Measurements from ENCODE around the gene GBP5. TPM values are rescaled to one million over a fixed set of nuclear protein-coding genes. Genes with fewer than 3 reads are reported as not detected.

The GBP5 gene, protein sequence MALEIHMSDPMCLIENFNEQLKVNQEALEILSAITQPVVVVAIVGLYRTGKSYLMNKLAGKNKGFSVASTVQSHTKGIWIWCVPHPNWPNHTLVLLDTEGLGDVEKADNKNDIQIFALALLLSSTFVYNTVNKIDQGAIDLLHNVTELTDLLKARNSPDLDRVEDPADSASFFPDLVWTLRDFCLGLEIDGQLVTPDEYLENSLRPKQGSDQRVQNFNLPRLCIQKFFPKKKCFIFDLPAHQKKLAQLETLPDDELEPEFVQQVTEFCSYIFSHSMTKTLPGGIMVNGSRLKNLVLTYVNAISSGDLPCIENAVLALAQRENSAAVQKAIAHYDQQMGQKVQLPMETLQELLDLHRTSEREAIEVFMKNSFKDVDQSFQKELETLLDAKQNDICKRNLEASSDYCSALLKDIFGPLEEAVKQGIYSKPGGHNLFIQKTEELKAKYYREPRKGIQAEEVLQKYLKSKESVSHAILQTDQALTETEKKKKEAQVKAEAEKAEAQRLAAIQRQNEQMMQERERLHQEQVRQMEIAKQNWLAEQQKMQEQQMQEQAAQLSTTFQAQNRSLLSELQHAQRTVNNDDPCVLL
- 836 and 845 TPM in 2 replicates for total RNA-seq

DNA sequence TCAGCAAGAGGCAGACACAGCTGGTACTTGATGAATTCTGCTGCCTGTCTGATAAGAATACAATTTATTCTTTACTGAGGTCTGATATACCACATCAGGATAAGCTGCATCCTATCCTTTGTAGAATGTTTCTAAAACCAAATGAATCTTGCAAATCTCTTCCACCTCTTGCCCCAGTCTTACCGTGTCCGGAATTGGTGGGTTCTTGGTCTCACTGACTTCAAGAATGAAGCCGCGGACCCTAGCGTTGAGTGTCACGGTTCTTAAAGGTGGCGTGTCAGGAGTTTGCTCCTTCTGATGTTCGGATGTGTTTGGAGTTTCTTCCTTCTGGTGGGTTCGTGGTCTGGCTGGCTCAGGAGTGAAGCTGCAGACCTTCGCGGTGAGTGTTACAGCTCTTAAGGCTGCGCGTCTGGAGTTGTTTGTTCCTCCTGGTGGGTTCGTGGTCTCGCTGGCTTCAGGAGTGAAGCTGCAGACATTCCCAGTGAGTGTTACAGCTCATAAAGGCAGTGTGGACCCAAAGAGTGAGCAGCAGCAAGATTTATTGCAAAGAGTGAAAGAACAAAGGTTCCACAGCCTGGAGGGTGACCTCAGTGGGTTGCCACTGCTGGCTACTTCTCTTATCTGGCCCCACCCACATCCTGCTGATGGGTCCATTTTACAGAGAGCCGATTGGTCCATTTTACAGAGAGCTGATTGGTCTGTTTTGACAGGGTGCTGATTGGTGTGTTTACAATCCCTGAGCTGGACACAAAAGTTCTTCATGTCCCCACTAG is at the start of gene GBP5:
Gene GBP5, minus strand, starts transcription at position 592 of the 773 bp plus-strand sequence. CDS start 3,305 bp downstream, outside the sequence.
- intact Hi-C loops (cut with micrococcal nuclease) = loop anchor here (1.0 to 10.0 kb wide), 10 partner anchors 14 to 1938 kb away; partner anchors contain the start of genes GTF2B, LRRC8B and ZNF326

GRCh38 chr1:89322402-89322801 is 49.7 kb upstream of the GBP5 start:
- intact Hi-C loops (cut with micrococcal nuclease) = no loop called here

- intact Hi-C loops (cut with micrococcal nuclease) = loop anchor here (5.0 kb wide), 1 partner anchor 290 kb away; the partner anchor contains the start of gene GBP3
Measured at GRCh38 chr1:89312572-89312971, 39.9 kb upstream of the GBP5 start.

GRCh38 chr1:89311757-89312156 is 39.1 kb upstream of the GBP5 start:
- intact Hi-C loops (cut with micrococcal nuclease) = loop anchor here (2.0 to 5.0 kb wide), 3 partner anchors 185 to 299 kb away; partner anchors contain the start of genes GBP2 and GBP3

DNA sequence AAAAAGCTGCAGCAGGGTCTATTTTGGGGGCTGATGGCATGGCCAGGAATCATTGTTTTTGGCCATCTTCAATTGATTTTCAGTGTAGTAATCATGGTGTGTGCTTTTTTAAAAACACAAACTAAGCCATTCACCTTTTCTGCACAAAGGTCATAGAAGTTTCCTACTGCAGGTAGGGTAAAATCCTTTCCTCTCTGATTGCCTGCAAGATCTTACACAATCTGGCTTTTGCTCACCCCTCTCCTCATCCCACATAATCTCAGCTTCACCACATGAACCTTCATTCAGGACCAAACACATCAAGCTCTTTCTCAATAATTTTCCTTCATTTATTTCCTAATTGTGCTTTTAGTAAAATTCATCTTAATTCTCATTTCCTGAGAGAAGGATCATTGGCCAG is 38.3 kb upstream of the GBP5 start:
- intact Hi-C loops (cut with micrococcal nuclease) = loop anchor here (1.0 to 5.0 kb wide), 10 partner anchors 12 to 300 kb away; partner anchors contain the start of genes GBP2, GBP3 and GBP5

DNA sequence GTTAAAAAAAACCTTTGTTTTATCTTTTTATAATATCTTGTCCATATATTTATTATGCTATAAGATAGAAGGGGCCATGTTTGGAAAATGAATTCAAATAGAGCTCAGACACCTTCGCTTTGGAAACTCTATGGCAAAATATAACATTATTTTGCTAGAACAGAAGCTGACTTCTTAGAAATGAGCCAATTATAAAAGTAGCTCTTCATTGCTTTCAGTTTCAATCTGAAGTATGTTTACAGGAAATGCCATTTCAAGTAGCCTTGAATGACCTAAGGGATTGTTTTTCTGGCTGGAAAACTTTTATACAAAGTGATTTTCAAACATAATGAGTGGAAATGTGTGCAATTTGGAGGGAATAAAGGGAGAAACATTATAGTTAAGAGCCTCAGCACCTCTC is 37.8 kb upstream of the GBP5 start:
- intact Hi-C loops (cut with micrococcal nuclease) = loop anchor here (1.0 to 5.0 kb wide), 10 partner anchors 11 to 300 kb away; partner anchors contain the start of genes GBP2, GBP3 and GBP5

GRCh38 chr1:89309828-89310227 is 37.2 kb upstream of the GBP5 start:
- intact Hi-C loops (cut with micrococcal nuclease) = loop anchor here (1.0 to 5.0 kb wide), 10 partner anchors 11 to 301 kb away; partner anchors contain the start of genes GBP2, GBP3 and GBP5

- intact Hi-C loops (cut with micrococcal nuclease) = no loop called here
Measured at GRCh38 chr1:89306273-89306672, 33.6 kb upstream of the GBP5 start.

DNA sequence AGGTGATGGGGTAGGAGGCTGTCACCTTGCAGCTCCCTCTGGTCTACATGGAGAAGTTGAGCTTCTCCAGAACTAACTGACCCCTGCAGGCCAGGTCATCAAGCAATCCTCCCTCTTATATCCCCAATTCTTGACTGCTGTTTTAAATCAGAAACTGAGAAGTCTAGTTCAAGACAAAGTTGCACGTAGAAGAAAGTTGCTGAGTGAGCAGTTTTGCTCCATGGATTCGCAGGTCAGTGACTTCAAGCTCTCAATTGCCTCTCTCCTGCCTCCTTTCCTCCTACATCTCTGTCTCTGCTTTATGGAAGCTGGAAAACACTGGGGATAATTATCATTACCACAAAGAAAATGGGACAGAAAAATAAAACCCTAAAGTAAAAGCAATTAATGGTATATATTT is 32.8 kb upstream of the GBP5 start:
- intact Hi-C loops (cut with micrococcal nuclease) = no loop called here

DNA sequence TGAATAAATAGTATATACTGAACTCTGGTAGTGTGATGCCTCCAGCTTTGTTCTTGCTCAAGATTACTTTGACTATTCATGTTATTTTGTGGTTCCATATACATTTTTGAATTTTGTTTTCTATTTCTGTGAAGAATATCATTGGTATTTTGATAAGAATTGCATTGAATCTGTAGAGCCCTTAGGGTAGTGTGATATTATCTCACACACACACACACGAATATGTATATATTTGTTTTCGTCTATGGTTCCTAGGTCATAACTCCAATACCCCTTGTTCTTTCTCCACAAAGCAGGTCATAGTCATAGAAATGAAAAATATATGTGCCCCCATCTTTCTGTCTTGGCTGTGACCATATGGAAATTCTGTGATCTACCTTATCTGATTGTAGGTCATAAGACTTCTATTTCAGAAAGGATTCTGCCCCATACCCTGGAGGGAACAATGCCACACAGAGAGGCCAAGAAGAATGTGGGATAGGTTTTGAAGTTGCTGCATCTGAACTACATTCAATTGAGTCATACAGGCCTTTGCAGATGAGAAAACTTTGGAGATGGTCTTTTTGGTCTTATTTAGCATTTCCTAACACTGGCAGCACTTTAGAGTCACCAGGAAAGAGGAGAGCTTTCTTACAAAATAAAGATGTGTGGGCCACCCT is 32.0 kb upstream of the GBP5 start:
- intact Hi-C loops (cut with micrococcal nuclease) = no loop called here

DNA sequence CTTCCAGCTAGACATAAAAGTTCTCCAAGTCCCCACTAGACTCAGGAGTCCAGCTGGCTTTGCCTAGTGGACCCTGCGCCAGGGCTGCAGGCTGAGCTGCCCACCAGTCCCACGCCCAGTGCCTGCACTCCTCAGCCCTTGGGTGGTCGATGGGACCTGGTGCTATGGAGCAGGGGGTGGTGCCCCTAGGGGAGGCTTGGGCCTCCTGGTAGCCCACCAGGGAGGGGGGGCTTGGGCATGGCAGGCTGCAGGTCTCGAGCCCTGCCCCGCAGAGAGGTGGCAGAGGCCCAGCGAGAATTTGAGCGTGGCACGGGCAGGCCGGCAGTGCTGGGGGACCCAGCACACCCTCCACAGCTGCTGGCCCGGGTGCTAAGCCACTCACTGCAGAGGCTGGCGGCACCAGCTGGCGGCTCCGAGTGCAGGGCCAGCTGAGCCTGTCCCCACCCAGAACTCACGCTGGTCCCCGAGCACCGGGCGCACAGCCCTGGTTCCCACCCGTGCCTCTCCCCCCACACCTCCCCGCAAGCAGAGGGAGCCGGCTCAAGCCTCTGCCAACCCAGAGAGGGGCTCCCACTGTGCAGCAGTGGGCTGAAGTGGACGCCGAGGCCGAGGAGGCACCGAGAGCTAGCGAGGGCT is 30.2 kb upstream of the GBP5 start:
- intact Hi-C loops (cut with micrococcal nuclease) = no loop called here

- intact Hi-C loops (cut with micrococcal nuclease) = loop anchor here (1.0 kb wide), 1 partner anchor 10 kb away; no protein-coding TSS in a partner anchor
Measured at GRCh38 chr1:89299739-89300463, 27.2 kb upstream of the GBP5 start.

- intact Hi-C loops (cut with micrococcal nuclease) = loop anchor here (1.0 kb wide), 1 partner anchor 26 kb away; the partner anchor contains the start of gene GBP5
Measured at GRCh38 chr1:89298461-89298860, 25.8 kb upstream of the GBP5 start.

DNA sequence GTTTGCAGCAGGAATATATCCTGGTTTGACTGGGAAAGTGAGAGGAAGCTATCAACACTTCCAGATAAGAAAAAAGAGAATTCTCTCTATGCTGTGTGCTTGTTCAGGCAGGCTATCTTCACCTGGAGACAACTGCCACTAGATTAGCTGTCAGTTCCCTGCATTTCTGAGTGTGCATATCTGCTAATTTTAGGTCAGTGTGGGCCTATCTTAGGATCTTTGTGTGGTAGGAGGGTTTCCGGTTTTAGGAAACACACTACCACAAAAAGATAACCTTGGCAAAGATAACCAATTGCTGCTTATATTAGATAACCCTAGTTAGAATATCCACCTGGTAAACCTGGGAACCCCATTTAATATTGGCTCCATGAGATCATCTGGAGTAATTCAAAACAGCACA is 22.5 kb upstream of the GBP5 start:
- intact Hi-C loops (cut with micrococcal nuclease) = loop anchor here (1.0 kb wide), 1 partner anchor 8 kb away; no protein-coding TSS in a partner anchor

DNA sequence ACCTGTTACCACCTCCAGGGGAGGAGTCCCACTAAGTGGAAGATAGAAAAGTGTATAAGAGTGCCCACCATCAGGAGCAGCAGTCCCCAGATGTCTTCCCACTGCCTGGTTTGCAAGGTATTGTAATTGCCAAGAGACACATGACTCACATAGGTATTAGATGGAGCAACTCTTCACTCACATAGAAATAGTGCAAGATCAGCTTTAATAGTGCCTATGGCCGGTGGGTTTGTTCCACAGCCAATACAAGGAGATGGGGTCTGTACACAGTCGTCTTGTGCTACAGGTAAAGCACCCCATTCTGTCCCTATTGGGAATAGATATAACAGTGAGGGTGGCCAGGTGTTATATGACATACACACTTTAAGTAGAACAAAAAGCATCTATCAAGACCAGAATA is 18.6 kb upstream of the GBP5 start:
- intact Hi-C loops (cut with micrococcal nuclease) = no loop called here

DNA sequence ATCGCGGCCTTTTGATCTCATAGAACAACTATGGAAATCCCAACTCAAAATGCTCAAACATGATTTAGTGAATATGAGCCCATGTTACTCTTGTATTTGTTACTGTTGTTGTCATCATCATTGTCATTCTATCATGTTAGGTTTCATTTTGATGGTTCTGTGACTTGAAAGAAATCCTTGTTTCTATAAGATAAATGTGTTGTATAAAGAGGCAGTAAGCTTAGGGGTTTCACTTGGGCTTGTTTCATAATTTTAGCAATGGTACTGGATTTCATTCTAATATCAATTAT is 15.3 kb upstream of the GBP5 start:
- intact Hi-C loops (cut with micrococcal nuclease) = no loop called here

- intact Hi-C loops (cut with micrococcal nuclease) = loop anchor here (1.0 kb wide), 5 partner anchors 8 to 71 kb away; no protein-coding TSS in a partner anchor
Measured at GRCh38 chr1:89287181-89288050, 14.8 kb upstream of the GBP5 start.

- intact Hi-C loops (cut with micrococcal nuclease) = loop anchor here (1.0 kb wide), 5 partner anchors 7 to 72 kb away; no protein-coding TSS in a partner anchor
Measured at GRCh38 chr1:89286549-89287180, 14.0 kb upstream of the GBP5 start.

Measured in T-helper 1 cell treated with Interleukin-12 subunit alpha and Interleukin-12 subunit beta and Interleukin-4 antibody, amounts not matched to agents 30 ng/mL and 1 ng/mL, for 36 hours (primary cell).